Bronchial epithelial cell (primary cell): ENCODE data around the gene TRIM43. TPM values are rescaled to one million over a fixed set of nuclear protein-coding genes. Genes with fewer than 3 reads are reported as not detected.
A peak's percentile ranks its signal among the peaks of the same experiment; 100 is the strongest.
"Not testable (repeated sequence)": the region's sequence is repeated elsewhere in the genome, so short reads cannot be mapped to it uniquely, and the experiment has no call there.

Experiments
- DNase-seq: peaks from one replicate; pipeline ENCODE4 v3.0.0-alpha.2; 2010; ENCODE audit warnings: low read depth
- FAIRE-seq: peaks from 2 replicates; lab custom pipeline; 2011; peaks lifted over from hg19 to GRCh38; lab: Jason Lieb, UNC
- H3K27me3 ChIP-seq: 2 replicates; pipeline ENCODE4 v1.5.1; 2011; ENCODE audit warnings: low read length; ENCODE audit not compliant: control insufficient read depth, insufficient read depth
- H3K36me3 ChIP-seq: 2 replicates; pipeline ENCODE4 v1.5.1; 2011; ENCODE audit warnings: low read length; ENCODE audit not compliant: control insufficient read depth, insufficient read depth
- H3K4me3 ChIP-seq: 2 replicates; pipeline ENCODE4 v1.5.1; 2011; ENCODE audit warnings: mild to moderate bottlenecking, low read depth, low read length, control low read depth
- CTCF ChIP-seq: IDR thresholded peaks from 2 replicates; pipeline ENCODE4 v1.5.1; 2011; ENCODE audit warnings: mild to moderate bottlenecking, moderate library complexity, low read length, control low read depth, inconsistent platforms; ENCODE audit not compliant: insufficient read depth, severe bottlenecking
- total RNA-seq: library from RNA; depleted of rRNA; stranded (reverse); fragments of >200 nt; gene quantifications from 2 replicates; pipeline ENCODE4 v1.2.1, GENCODE V29; 2014

TRIM43 gene
- total RNA-seq, 1 donor from 2014 or later: under 0.01 TPM

GRCh38 chr2:95575857-95576256 is 15.9 kb upstream of the TRIM43 start:
- no peak for DNase-seq
- Histone ChIP-seq H3K4me3 (no peak overlapping the region), H3K36me3 (no peaks in the 10 kb centered on the region), H3K27me3 (no peaks in the 10 kb centered on the region)
- no peak for TF ChIP-seq CTCF
- FAIRE-seq: no peak

DNA sequence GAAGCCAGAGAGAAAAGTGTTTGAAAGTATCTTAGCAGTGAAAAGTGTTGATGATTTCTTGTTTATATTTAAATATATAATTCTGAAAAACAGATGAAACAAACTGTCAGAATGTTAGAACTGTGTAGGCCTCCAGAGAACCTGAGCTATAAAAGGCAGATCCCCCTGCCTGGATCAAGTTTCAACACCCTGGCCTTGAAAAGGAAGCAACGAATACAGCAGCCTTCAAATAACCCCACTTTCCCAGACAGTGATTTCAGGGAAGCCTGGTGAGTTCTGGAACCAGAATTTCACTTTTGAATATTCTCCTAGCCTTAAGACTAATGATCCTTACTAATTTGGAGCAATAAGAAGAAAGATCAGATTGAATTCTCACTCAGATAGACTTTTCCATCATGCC is 13.3 kb upstream of the TRIM43 start:
- FAIRE-seq: no peak
- no peak for DNase-seq
- Histone ChIP-seq H3K27me3 (no peaks in the 10 kb centered on the region), H3K4me3 (no peak overlapping the region), H3K36me3 (no peaks in the 10 kb centered on the region)
- no peak for TF ChIP-seq CTCF

- H3K4me3 ChIP-seq, DNase-seq, H3K36me3 ChIP-seq, FAIRE-seq, H3K27me3 ChIP-seq: not testable (repeated sequence)
Observed at GRCh38 chr2:95583545-95583944, 8.3 kb upstream of the TRIM43 start.

DNA sequence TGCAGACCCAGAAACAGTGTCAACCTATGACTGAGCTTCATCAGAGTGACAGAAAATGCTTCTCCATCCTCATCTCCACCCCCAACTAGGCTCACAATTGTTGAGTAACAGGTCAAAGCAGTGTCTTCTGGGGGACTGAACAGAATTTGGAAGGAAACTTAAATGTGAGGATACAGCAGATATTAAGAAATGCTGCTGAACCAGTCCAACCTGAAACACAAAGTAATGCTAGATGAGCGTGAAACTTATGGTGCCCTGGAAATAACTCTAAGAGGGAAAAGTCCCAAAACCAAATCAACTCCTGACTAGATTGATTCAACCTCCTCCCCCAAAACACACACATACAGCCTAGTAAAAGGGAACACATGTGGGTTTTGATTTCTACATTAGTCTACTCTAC is 7.5 kb upstream of the TRIM43 start:
- not testable (repeated sequence) for FAIRE-seq, H3K4me3 ChIP-seq, H3K27me3 ChIP-seq, H3K36me3 ChIP-seq
- peak; percentile 32 for DNase-seq

DNA sequence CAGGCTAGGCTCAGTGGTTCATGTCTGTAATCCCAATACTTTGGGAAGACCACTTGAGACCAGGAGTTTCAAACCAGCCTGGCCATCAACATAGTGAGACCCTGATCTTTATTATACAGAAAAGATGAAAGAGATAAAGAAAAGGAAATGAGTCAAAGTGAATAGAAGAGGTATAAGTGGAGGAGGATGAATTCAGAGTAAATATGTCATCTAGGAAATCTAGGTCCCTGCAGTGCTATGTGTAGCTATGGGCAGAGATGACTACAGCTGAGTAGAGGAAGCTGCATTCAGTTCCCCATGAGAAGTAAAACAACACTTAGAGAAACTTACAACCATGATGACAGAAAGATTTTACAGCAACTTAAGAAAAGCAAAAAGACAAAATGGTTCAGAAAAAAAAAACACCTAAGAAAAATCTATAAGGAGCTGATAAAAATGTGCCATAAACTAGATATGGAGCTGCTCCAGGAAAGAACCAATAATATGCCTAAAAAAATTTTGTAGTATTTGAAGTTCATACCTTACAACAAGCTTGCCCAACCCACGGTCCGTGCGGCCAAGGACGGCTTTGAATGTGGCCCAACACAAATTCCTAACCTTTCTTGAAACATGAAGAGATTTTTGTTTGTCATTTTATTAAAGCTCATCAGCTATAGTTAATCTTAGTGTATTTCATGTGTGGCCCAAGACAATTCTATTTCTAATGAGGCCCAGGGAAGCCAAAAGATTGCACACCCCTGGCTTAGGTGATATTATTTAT is 1.8 kb upstream of the TRIM43 start:
- not testable (repeated sequence) for H3K4me3 ChIP-seq, DNase-seq, H3K36me3 ChIP-seq, FAIRE-seq, H3K27me3 ChIP-seq

GRCh38 chr2:95592973-95593372 is 1.2 kb downstream of the TRIM43 start:
- not testable (repeated sequence) for H3K27me3 ChIP-seq, H3K4me3 ChIP-seq, H3K36me3 ChIP-seq, DNase-seq, FAIRE-seq

DNA sequence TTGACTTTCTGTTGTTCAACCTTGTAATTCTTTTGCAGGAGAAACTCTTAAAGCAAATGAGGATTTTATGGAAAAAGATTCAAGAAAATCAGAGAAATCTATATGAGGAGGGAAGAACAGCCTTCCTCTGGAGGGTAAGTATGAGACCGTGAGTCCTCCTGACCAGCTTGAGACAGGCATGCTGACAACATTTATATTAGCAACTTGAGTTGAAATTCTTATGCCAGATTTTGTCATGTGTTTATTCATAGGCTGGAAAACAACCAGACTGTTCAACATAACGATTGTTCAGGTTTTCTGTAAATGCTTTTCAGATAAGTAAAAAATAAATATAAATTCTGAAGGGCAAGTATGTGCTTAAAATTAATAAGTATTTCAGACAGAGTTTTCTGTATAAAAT is 3.2 kb downstream of the TRIM43 start:
- not testable (repeated sequence) for H3K27me3 ChIP-seq, DNase-seq, H3K4me3 ChIP-seq, FAIRE-seq, H3K36me3 ChIP-seq

DNA sequence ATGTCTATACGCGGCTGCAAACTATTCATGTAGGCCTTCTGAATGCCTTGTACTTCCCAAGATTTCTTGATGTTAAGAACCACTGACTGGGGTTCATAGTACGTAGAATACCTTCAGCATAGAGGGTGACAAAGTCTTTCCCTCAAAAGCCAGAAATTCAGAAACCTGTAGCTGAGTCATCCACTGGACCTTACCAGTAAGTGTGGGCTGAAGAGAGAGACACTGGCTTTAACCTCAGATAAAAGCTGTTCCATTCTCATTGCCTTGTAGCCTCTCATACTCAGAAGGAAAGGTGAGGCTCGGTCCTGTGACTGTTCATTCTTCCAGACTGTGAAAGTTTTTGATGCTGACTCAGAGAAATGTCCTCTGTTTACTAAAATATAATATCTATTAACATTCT is 9.5 kb downstream of the TRIM43 start:
- not testable (repeated sequence) for H3K4me3 ChIP-seq, H3K36me3 ChIP-seq, FAIRE-seq, DNase-seq, H3K27me3 ChIP-seq

- H3K4me3 ChIP-seq, H3K27me3 ChIP-seq, H3K36me3 ChIP-seq, DNase-seq, FAIRE-seq: not testable (repeated sequence)
Observed at GRCh38 chr2:95602146-95602545, 10.3 kb downstream of the TRIM43 start.

GRCh38 chr2:95608356-95608755 is 16.6 kb downstream of the TRIM43 start:
- not testable (repeated sequence) for DNase-seq, FAIRE-seq, H3K36me3 ChIP-seq, H3K27me3 ChIP-seq, H3K4me3 ChIP-seq

- H3K36me3 ChIP-seq, H3K4me3 ChIP-seq, FAIRE-seq, DNase-seq, H3K27me3 ChIP-seq: not testable (repeated sequence)
Observed at GRCh38 chr2:95609764-95610163, 18.0 kb downstream of the TRIM43 start.

DNA sequence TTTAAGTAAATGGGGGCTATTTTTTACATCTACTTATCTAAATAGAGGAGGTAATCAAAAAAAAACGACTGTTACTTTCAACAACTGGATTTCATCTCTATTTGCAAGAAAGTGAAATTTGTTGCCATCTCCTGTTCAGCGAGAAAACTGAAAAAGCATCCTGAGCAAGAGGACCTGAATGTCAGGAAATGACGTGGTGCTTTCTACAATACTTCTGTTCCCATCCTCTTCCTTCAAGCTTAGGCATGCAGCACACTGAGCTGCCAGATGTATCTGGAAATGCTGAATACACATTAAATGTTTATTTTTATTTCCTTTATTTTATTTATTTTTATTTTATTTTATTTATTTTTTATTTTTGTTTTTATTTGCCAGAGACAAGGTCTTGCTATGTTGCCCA is 21.2 kb downstream of the TRIM43 start:
- DNase-seq, FAIRE-seq, H3K27me3 ChIP-seq, H3K36me3 ChIP-seq, H3K4me3 ChIP-seq: not testable (repeated sequence)

DNA sequence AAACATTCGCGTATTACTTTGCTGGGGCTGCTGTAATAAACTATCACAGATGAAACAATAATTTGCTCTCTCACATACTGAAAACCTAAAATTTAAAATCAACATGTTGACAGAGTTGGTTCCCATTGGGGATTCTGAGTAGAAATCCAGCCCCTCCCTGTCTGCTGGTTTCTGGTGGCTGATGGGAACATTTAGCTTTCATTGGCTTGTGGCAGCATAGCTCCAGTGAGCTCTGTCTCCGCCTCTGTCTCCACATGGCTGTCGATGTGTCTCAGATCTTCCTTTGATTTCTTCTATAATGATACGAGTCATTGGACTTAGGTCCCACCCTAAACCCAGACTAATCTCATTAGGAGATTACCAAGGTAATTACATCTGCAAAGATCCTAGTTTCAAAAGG is 30.9 kb downstream of the TRIM43 start:
- H3K27me3 ChIP-seq, FAIRE-seq, H3K36me3 ChIP-seq, DNase-seq, H3K4me3 ChIP-seq: not testable (repeated sequence)
